Psoas muscle (tissue), 8 donors: ENCODE measurements around the gene IDNK. TPM values are rescaled to one million over a fixed set of nuclear protein-coding genes. Genes with fewer than 3 reads are reported as not detected.

ENCODE experiments used
- ATAC-seq, 4 donors: fragments of 200-7000 bp; cut with Tn5 transposase; one replicate each; pipeline ENCODE4 v1.9.1; 2020; ENCODE audit warnings: moderate library complexity in 3 of 4, mild to moderate bottlenecking in 2 of 4
- DNase-seq, 2 donors: peaks; one replicate each; pipeline ENCODE4 v3.0.0-alpha.2; 2020
- H3K27ac ChIP-seq: fragments of 200-600 bp; one replicate; pipeline ENCODE4 v1.8.0; 2022
- H3K27me3 ChIP-seq, 3 donors: fragments of 200-600 bp in 1 of 3; one replicate each; pipeline versions ENCODE4 v1.6.1 to v1.8.0; 2013 to 2022; ENCODE audit warnings: low read length in 2 of 3, mild to moderate bottlenecking in 2 of 3, moderate library complexity in 1 of 3; ENCODE audit not compliant: insufficient read depth in 3 of 3
- H3K36me3 ChIP-seq, 2 donors: fragments of 200-600 bp in 1 of 2; one replicate each; pipeline versions ENCODE4 v1.6.1 to v1.8.0; 2013 to 2022; ENCODE audit warnings: low read depth in 1 of 2, mild to moderate bottlenecking in 1 of 2, moderate library complexity in 1 of 2; ENCODE audit not compliant: insufficient read depth in 1 of 2
- H3K4me1 ChIP-seq: fragments of 200-600 bp; one replicate; pipeline ENCODE4 v1.8.0; 2022
- H3K4me3 ChIP-seq: fragments of 200-600 bp; one replicate; pipeline ENCODE4 v1.8.0; 2022; ENCODE audit warnings: mild to moderate bottlenecking
- H3K9me3 ChIP-seq: fragments of 200-600 bp; one replicate; pipeline ENCODE4 v1.8.0; 2022
- WGBS, 3 donors: extraction: QIAGEN DNeasy Blood & Tissue Kit; methylation state at CpG; one replicate each; pipeline versions ENCODE4 v1.1.6 to v1.1.7; 2013; 5-methylcytosine and 5-hydroxymethylcytosine counted together
- intact Hi-C, 2 donors: fragments of 100-400 bp; cut with DNase I; formaldehyde crosslinking; loops; one replicate each; pipeline versions ENCODE4 v1.11.0 to v1.14.2; 2022
- polyA plus RNA-seq, 3 donors: library from polyadenylated mRNA; stranded (reverse); fragments of 200-250 nt; gene quantifications; one replicate each; pipeline ENCODE4 v1.2.3, GENCODE V29; 2013
- total RNA-seq, 4 donors: library from RNA; stranded (reverse); fragmentation: NEBNext Ultra II Directional in 2 of 4; extraction: Animal tissue kit (Norgen Biotek cat#: 25700) in 2 of 4; gene quantifications; one replicate each; pipeline versions ENCODE4 v1.2.1 to v1.2.4, GENCODE V29; 2021 to 2023
- TF ChIP-seq, protein P1 (sequence below): fragments of 200-600 bp; IDR thresholded peaks from one replicate; pipeline ENCODE4 v1.8.0; 2022; ENCODE audit warnings: antibody characterized with exemption
- donor health status: healthy with polysubstance abuse.
- donor health status: DM: no; HTN: no; CAD: no; lungs with moderate emphysema.
- donor health status: Bipolar disorder and iron deficiency.
- donor health status: healthy.
- donor health status: DM: yes; HTN: yes; CAD: no.
- donor health status: DM: no; HTN: no; CAD: no.
- donor health status: DM: no; HTN: no; CAD: no.
- donor health status: DM: yes; HTN: yes; CAD: no.

Gene IDNK
- total and polyA plus RNA-seq, 7 donors, result 0.38 to 1.8 (median 1.0) TPM

DNA sequence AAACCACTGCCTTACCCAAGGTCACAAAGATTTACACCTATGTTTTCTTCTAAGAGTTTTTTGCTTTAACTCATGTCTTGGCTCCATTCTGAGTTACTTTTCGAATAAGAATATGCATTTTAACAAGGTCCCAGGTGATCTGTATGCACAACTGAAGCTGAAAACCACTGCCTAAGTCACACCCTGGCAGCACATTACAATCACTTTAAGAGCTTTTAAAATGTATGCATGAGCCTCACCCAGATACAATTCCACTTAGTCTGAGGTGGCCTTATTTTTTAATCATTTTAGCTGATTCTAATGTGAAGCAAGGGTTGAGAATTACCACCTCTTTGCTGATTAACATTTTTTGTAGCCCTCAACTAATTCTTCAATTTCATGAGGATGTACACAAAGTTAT is 29.5 kb downstream of the IDNK start:
- ATAC-seq (no peak), DNase-seq (no peak)
- Histone ChIP-seq H3K36me3 (peaks cover 25 to 78% of the 10 kb centered on the region in 2 donors), H3K27me3 (no peaks in the 10 kb centered on the region), H3K4me3 (no peak overlapping the region), H3K9me3 (no peaks in the 10 kb centered on the region), H3K27ac (no peak overlapping the region), H3K4me1 (no peaks in the 10 kb centered on the region)
- TF ChIP-seq, protein P1, sequence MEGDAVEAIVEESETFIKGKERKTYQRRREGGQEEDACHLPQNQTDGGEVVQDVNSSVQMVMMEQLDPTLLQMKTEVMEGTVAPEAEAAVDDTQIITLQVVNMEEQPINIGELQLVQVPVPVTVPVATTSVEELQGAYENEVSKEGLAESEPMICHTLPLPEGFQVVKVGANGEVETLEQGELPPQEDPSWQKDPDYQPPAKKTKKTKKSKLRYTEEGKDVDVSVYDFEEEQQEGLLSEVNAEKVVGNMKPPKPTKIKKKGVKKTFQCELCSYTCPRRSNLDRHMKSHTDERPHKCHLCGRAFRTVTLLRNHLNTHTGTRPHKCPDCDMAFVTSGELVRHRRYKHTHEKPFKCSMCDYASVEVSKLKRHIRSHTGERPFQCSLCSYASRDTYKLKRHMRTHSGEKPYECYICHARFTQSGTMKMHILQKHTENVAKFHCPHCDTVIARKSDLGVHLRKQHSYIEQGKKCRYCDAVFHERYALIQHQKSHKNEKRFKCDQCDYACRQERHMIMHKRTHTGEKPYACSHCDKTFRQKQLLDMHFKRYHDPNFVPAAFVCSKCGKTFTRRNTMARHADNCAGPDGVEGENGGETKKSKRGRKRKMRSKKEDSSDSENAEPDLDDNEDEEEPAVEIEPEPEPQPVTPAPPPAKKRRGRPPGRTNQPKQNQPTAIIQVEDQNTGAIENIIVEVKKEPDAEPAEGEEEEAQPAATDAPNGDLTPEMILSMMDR, result no peak
- WGBS, 3 donors, result 93 to 97% (median 94%) methylated on average over 1 of the region's 1 CpG
- intact Hi-C loops, result no loop called here

DNA sequence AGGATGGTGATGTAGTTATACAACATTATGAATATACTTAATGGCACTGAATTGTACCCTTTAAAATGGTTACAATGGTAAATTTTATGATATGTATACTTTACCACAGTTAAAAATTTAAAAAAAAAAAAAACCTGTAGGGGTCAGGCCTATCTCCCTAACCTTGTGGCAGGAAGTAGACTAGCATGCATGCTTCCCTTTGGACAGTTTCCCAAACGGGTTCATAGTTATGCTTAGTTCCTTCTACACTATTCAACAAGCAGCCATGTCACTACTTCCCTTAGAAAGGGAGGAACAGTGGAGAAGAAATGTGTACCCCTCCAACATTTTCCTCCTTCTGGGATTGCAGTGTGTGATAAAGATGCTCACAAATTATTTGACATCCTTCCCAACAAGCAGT is 32.5 kb downstream of the IDNK start:
- intact Hi-C loops, result no loop called here
- ATAC-seq, result peak in 2 of 4 donors; percentile 28 to 47

DNA sequence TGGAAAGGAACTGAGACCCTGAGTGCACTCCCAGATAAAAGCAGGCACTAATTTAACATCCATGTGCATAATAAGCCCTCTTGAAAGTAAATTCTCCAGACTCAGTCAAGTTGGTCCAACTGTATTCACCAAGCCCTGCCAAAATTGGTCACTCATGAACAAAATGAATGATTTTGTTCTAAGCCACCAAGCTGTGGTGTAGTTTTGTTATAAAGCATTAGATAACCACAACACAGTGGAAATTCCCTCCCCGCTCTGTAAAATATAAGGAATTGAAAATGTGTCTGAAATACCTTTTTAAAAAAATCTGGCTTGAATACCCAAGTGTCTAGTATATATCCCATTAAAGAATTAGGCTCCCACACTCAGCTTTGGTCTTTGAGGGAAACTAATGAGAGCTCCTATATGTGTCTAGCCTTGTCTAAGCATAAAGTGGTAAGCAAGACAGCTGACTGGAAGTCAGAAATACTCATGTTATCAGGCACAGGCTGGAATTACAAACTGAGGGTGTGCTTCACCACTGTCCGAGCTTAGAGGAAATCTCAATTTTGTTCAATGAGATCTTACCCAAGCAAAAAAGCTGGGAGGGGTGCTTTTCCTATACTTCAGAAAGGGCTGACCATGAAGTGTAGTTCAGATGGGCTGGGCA is 33.2 kb downstream of the IDNK start:
- H3K4me3 ChIP-seq, result no peak overlapping the region
- TF ChIP-seq, protein P1, result no peak
- no peak overlapping the region for H3K27ac ChIP-seq
- no peaks in the 10 kb centered on the region for H3K9me3 ChIP-seq
- no peaks in the 10 kb centered on the region for H3K4me1 ChIP-seq
- no peaks in the 10 kb centered on the region for H3K27me3 ChIP-seq
- intact Hi-C loops, result no loop called here
- DNase-seq (no peak), ATAC-seq (peak in 1 of 4 donors; percentile 13)
- peaks cover 32 to 99% of the 10 kb centered on the region in 2 donors for H3K36me3 ChIP-seq
- 92 to 99% (median 94%) methylated on average over 2 of the region's 2 CpGs for WGBS, 3 donors

More for the DNA sequence above, 32.5 kb downstream of the IDNK start:
- Histone ChIP-seq H3K36me3 (peaks cover 33 to 96% of the 10 kb centered on the region in 2 donors), H3K27ac (no peak overlapping the region), H3K4me3 (no peak overlapping the region), H3K9me3 (no peaks in the 10 kb centered on the region), H3K27me3 (no peaks in the 10 kb centered on the region), H3K4me1 (no peaks in the 10 kb centered on the region)
- 56 to 76% (median 71%) methylated on average over 1 of the region's 1 CpG for WGBS, 3 donors
- TF ChIP-seq, protein P1, result no peak
- DNase-seq, result no peak

DNA sequence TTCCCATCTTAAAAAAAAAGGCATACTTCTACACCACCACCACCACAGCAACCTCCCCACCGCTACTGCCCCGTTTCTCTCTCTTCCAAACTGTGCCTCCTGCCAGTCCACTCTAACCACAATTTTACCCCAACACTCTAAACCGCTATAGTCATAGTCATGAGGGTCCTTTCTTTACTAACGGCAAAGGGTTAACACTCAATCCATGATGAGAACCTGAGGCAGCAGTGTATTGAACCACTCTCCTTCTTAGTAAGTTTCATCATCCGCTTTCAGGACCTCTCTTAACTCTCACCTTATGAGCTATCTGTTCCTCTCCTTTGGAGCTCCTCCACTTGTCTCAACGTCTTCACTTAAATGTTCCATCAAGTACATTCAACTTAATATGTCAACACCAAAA is 34.0 kb downstream of the IDNK start:
- TF ChIP-seq, protein P1, result no peak
- Histone ChIP-seq H3K27me3 (no peaks in the 10 kb centered on the region), H3K36me3 (peaks cover 27 to 99% of the 10 kb centered on the region in 2 donors), H3K9me3 (no peaks in the 10 kb centered on the region), H3K27ac (no peak overlapping the region), H3K4me3 (no peak overlapping the region), H3K4me1 (no peaks in the 10 kb centered on the region)
- intact Hi-C loops, result no loop called here
- DNase-seq (no peak), ATAC-seq (no peak)
- 87 to 94% (median 87%) methylated on average over 6 of the region's 6 CpGs for WGBS, 3 donors

DNA sequence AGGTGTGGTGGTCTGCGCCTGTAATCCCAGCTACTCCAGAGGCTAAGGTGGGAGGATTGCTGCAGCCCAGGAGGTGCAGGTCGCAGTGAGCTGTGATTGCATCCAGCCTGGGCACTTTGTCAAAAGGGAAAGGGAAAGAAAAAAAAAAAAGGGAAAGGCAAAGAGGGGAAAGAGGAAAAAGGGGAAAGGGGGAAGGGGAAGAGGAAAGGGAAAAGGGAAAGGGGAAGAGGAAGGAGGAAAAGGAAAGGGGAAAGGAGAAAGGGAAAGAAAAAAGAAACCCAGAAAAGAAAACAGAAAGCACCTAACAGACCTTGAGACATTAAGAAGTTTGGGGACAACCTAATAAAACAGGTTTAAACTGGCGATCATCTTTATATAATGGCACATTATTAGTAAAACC is 40.0 kb downstream of the IDNK start:
- H3K9me3 ChIP-seq, result no peaks in the 10 kb centered on the region
- ATAC-seq, result no peak
- TF ChIP-seq, protein P1, result no peak
- no peaks in the 10 kb centered on the region for H3K4me1 ChIP-seq
- H3K27me3 ChIP-seq, result no peaks in the 10 kb centered on the region
- intact Hi-C loops, result no loop called here
- peaks cover 12 to 99% of the 10 kb centered on the region in 2 donors for H3K36me3 ChIP-seq
- 94 to 98% (median 96%) methylated on average over 3 of the region's 3 CpGs for WGBS, 3 donors
- no peak overlapping the region for H3K4me3 ChIP-seq
- no peak for DNase-seq
- H3K27ac ChIP-seq, result no peak overlapping the region
